Measurements from ENCODE around the gene IFT88.

DNA sequence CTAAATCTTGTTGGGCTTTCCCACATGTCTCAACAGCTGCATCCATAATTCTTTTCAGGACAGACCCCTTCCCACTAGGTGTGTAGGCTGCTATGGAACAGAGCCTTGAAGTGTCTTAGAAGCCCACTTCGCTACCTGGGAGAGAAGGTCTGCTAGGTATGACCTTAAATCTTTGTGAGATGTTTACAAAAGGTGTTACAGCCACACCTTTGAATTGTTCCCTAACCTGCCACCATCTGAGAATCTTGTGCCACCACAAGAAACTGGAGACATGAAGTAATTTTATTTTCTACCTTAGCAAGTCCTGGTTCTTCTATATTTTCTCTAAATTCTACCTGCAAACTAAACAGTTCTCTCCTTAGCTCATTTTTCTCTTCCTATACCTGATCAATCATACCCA, 69.1 kb downstream of the IFT88 start:
- TF ChIP-seq MAFK (IDR thresholded peaks at IDR 0.05; ENCODE audit: low read depth, low read length) (no peak), CEBPB (IDR thresholded peaks at IDR 0.05; ENCODE audit: low read depth, low read length) (no peak), CTCF (IDR thresholded peaks at IDR 0.05; ENCODE audit: control extremely low read depth in 1 of 3, insufficient read depth in 1 of 3, low read depth in 1 of 3, low read length in 3 of 3) (no peak)
- TF ChIP-seq, protein P1, sequence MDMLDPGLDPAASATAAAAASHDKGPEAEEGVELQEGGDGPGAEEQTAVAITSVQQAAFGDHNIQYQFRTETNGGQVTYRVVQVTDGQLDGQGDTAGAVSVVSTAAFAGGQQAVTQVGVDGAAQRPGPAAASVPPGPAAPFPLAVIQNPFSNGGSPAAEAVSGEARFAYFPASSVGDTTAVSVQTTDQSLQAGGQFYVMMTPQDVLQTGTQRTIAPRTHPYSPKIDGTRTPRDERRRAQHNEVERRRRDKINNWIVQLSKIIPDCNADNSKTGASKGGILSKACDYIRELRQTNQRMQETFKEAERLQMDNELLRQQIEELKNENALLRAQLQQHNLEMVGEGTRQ (IDR thresholded peaks at IDR 0.05; ENCODE audit: low read length) = no peak

Data from H1 (cell line).